ENCODE data around the gene MTCL1.

MTCL1 gene

DNA sequence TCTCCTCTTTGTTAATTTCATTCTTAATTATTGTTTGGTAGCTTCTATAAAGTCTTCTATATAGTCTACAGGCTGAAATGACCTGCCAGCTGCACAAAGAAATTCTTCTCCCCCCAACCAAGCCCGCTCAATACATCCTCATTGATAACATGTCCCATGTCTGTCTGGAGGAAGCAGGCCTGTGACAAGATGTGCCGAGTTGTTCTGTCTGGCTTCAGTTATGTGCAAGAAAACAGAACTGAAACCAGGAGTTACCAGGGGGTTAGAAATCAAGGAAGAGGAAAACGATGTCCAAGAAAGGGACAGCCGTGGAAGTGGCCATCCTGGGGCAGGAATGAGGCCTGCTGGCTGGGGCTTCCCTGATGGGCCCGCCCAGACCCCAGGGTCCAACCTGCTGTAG is 57.6 kb downstream of the MTCL1 start:
- no peak for DNase-seq (ENCODE audit: extremely low read depth, low read depth)
- TF ChIP-seq, protein P1, sequence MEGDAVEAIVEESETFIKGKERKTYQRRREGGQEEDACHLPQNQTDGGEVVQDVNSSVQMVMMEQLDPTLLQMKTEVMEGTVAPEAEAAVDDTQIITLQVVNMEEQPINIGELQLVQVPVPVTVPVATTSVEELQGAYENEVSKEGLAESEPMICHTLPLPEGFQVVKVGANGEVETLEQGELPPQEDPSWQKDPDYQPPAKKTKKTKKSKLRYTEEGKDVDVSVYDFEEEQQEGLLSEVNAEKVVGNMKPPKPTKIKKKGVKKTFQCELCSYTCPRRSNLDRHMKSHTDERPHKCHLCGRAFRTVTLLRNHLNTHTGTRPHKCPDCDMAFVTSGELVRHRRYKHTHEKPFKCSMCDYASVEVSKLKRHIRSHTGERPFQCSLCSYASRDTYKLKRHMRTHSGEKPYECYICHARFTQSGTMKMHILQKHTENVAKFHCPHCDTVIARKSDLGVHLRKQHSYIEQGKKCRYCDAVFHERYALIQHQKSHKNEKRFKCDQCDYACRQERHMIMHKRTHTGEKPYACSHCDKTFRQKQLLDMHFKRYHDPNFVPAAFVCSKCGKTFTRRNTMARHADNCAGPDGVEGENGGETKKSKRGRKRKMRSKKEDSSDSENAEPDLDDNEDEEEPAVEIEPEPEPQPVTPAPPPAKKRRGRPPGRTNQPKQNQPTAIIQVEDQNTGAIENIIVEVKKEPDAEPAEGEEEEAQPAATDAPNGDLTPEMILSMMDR (IDR thresholded peaks at IDR 0.05; ENCODE audit: low read depth, low read length) = no peak

DNA sequence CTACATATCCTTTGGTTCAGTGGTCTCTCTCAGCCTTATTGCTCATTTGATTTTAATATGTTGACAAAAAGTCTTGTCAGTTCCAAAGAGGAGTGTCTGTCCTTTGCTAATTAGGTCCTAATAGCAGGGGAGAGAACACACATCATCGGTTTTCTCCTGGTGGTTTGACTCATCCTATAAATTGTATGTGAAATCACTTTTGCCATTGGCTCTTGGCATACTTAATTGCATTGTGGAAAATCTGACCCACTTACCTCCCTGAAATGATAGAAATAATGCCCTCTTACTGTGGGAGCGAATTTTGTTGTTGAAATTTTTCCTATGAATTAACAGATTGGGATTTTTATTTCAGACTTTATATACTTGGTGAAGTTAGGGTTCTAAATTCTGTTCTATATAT is 58.3 kb downstream of the MTCL1 start:
- no peak for DNase-seq (ENCODE audit: extremely low read depth, low read depth)
- TF ChIP-seq, protein P1 (IDR thresholded peaks at IDR 0.05; ENCODE audit: low read depth, low read length) = no peak

DNA sequence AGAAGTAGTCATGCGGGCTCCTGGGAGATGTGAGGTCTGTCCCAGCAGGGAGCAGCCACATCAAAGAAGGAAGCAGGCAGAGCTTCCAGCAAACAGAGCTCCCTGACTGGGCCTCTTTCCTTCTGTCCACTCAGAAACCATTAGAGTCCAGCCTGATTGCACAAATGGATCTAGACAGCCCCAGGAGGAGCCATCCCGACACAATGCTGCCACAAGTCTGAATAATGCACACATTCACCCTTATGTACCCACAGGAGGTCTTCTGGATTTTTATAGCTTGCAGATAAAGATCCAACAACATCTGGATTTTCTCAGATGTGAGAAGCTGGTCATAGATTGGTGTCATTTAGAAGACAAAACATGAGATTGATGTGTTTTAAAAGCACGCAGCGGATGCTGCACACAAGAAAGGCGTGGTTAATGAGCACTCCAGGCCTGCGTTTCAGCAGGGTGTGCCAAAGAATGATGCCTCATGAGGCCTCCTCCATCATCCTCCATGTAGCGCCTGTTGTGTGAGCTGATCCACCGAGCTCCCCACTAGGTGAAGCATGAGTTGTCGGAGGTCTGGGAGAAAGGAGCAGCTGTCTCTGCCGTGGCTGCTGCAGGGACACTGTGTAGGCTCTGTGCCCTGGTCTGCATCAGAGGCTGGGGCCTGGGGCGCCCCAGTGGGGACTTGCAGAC is 60.6 kb downstream of the MTCL1 start:
- TF ChIP-seq, protein P1 (IDR thresholded peaks at IDR 0.05; ENCODE audit: low read depth, low read length) = no peak
- DNase-seq (ENCODE audit: extremely low read depth, low read depth) = no peak

DNA sequence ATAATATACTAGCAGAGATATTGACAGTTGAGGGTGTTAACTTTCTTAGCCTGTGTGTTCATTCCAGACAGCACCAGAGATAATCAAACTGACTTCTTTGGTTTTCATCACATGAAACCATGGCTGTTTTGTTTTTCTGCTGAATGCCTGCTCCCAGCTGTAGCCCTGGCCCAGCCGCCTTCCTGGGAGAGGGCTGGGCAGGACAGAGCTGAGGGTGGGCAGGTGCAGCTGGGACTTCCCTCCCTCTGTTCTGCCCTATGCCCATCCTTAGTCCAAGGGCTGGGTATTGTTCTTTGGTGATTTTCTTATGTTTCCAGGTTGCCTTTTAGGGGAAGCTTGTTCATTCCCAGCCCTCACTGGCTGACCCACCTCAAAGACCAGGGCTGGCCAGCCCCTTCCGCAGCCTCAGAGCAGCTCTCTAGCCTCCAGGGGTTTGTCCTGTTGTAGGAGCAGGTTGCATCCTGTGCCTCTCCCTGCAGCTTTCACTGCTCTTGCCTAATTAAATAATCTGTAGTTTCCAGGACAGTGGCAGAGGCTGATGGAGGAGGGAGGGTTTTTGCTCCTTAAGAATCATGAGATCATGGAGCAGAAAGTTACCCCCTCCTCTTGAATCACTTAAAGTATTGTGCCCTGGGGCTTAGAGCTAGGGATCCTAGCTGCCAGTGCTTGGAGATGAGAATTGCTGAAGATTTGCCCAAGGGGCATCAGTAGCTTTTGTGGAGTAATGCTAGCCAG is 61.4 kb downstream of the MTCL1 start:
- TF ChIP-seq, protein P1 (IDR thresholded peaks at IDR 0.05; ENCODE audit: low read depth, low read length) = no peak
- DNase-seq (ENCODE audit: extremely low read depth, low read depth) = no peak

DNA sequence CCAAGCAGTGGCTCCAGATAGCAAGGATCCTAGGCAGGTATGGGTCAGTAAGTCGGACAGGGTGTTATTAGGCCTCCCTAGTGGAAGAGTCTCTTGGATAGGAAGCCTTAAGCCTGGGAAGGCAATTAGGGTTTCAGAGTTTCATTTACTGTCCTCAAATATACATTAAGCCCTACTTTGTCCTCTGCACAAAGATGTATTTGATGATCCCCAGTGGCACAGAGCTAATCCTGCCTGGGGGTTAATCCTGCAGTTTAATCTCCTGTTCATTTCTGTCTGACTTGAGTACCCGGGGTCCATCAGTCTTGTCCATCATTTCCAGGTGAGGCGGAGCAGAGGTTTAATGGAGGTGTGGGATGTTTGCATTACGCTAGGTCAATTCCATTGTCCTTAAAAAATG is 62.0 kb downstream of the MTCL1 start:
- no peak for DNase-seq (ENCODE audit: extremely low read depth, low read depth)
- TF ChIP-seq, protein P1 (IDR thresholded peaks at IDR 0.05; ENCODE audit: low read depth, low read length) = no peak

DNA sequence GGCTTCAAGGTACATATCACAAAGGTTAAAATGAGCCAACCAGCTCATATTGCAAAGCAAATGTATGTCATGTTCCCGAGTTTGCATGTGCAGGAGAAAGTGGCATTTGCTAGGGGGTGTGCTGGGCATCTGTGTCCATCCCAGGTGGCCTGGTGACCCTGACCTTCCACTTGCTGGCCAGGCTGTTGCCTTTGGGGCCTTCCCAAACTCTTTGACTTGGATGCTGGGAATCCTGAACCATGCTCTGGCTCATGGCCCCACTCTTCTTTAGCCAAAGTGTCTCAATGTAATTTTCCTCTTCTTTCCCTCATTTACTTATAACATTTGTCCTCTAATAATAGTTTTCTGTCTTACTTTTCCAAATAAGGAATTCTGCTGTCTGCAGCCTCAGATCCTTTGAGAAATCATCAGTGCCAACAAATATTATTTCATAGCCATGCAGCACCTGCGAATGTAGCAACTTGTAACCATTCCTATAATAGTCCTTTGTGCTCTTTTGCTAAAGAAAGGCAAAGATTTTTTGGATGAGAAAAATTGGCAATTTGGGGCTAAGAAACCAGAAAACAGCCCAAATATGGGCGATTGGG is 64.2 kb downstream of the MTCL1 start:
- TF ChIP-seq, protein P1 (IDR thresholded peaks at IDR 0.05; ENCODE audit: low read depth, low read length) = no peak
- no peak for DNase-seq (ENCODE audit: extremely low read depth, low read depth)

DNA sequence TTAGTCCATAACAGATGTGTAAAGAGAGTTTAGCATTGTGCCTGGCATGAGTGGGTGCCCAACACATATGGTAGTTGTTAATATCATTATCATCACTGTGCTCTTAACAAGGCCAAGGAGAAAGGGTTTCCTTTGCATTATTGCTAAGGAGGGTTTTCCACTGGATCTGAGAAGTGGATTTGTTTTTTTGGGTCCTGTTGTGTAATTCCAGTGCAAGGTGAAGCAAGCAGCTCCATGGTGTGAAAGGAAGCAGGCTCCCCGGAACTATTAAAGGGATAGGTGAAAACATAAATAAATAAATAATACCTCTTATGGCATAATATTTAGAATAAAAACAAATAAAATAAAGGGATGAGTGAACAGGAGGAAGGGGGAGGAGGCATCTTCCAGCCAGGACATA is 65.3 kb downstream of the MTCL1 start:
- TF ChIP-seq, protein P1 (IDR thresholded peaks at IDR 0.05; ENCODE audit: low read depth, low read length) = no peak
- DNase-seq (ENCODE audit: extremely low read depth, low read depth) = no peak

Measured in AG09319 (cell line).